GM13976 (cell line): ENCODE data around the gene ZNFX1.

Experiments
- DNase-seq: peaks from one replicate; pipeline ENCODE4 v3.0.0; 2012; ENCODE audit warnings: low spot score
- CTCF ChIP-seq: IDR thresholded peaks from 2 replicates; pipeline ENCODE4 v1.5.1; 2012; ENCODE audit warnings: borderline replicate concordance, mild to moderate bottlenecking; ENCODE audit not compliant: insufficient read depth; ENCODE audit errors: extremely low read depth, missing control alignments, control extremely low read depth
- in situ Hi-C: fragments of 300-500 bp; cut with MboI; formaldehyde crosslinking; loops from one replicate; pipeline ENCODE4 v1.12.0; 2022; ENCODE audit warnings: low sequenced_read_pairs, mixed read lengths, inconsistent platforms; ENCODE audit not compliant: unreplicated experiment

ZNFX1 gene

GRCh38 chr20:49283703-49284625 lies 6.1 kb upstream of the ZNFX1 start:
- no peak for TF ChIP-seq CTCF
- DNase-seq, result no peak
- in situ Hi-C loops, result no loop called here

GRCh38 chr20:49283176-49283702 lies 5.4 kb upstream of the ZNFX1 start:
- TF ChIP-seq CTCF, result no peak
- no peak for DNase-seq
- in situ Hi-C loops, result no loop called here

- no peak for TF ChIP-seq CTCF
- DNase-seq, result no peak
- in situ Hi-C loops, result no loop called here
These were observed 4.8 kb upstream of the ZNFX1 start for GRCh38 chr20:49282584-49283171.

GRCh38 chr20:49281913-49282467 lies 4.1 kb upstream of the ZNFX1 start:
- in situ Hi-C loops, result no loop called here
- no peak for TF ChIP-seq CTCF
- no peak for DNase-seq

GRCh38 chr20:49281059-49281912 lies 3.4 kb upstream of the ZNFX1 start:
- TF ChIP-seq CTCF, result no peak
- in situ Hi-C loops, result no loop called here
- no peak for DNase-seq
